ENCODE data around the gene PTPRD.

PTPRD gene

DNA sequence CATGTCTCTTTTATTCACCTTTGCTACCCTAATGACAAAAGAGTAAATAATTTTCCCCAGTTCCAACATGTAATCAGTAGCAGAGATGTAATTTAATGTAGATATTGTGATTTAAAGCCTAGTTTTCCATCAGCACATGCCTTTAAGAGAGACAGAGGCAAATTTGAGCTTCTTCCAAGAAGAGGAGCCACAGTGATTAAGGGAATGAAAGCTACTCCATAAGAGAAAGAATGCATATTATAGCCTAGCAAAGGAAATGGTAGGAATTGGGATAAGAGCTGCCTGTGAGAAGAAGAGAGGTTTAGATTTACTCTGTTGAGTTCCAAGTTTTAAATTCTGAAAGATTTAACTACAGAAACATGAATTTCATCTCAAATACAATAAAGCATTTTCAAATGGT is 2222.2 kb downstream of the PTPRD start:
- no peak for DNase-seq

DNA sequence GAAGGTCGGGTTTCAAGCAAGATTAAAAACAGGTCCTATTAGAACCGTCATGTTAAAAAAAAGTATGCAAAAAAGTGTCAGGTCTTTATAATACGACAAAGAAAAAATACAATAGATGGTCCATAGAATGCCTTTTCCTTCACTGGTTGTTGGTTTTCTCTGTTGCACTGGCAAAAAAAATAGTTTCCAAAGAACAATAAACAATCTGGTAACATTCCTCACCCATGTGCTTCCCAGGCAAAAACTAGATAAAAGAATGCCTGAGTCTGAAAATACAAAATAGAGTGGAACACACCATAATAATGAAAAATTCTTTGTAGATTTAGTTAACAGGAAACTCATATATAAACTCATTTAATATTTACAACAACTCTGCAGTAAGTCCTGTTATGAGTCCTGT is 2223.3 kb downstream of the PTPRD start:
- DNase-seq, result no peak

DNA sequence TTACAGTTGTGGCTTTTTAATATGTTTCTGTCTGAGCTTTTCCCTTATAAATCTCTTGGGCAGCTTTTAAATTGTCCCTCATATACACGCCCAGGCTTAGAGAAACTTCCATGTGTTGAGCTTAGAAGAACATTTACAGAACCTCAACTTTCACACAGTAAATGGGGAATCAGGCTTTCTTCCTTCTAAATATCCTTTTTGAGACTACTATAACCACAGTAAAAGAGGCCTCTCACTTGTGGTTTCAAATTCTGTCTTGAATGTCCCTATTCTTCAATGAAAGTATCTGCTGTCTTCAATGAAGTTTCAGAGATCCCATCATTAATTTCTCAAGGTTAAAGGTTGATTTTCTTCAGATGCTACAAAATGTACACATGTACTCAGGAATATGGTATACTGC is 2224.7 kb downstream of the PTPRD start:
- DNase-seq, result no peak

DNA sequence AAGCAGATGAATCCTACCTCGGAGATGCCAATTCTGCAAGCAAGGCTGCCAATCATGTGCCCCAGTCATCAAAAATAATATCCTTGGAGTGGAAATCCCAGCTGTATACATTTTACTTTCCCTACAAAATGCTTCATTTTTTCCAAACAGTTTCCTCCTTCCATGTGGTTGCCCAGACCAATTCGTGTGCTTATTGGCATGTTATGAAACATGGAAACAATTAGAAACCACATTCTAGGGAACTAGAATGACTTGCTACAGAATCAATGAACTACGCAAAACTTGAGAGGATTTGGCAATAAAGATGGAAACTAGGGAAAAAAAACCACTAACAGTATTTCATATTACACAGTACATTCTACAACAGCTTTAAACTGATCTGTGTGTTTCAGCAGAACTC is 2228.7 kb downstream of the PTPRD start:
- no peak for DNase-seq

DNA sequence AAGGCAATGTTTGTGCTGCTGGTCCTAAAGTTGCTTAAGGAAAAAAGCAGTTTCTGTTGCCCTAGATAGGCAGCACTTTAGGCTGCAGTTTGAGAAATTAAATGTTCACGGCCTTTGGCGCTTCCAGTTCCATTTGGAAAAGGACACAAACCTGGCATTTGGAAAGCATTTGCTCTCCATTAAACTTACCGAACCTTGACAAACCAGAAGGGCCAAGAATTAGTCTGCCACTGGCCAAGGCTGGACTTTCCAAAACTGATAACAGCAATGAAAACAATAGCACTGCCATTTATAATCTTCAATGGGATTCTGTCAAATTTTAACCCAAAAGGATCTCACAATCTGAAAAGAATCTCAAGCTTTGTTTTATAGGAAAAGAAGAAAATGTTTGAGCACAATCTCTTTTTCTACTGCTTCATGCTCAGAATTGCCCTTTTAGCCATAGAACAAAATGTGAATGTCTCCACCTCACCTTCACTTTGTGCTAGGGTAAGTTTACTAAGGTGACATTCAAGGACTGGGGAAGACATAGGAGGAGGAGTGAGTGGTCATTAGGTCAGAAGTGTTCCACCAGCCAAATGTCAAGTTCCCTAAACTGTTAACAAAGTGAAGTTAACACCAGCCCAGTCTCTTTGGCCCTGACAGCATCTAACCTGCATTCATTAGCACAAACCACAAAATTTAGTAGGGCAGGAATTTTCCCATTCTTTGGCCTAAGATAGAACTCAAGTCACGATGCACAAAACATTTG is 2229.8 kb downstream of the PTPRD start:
- no peak for DNase-seq

DNA sequence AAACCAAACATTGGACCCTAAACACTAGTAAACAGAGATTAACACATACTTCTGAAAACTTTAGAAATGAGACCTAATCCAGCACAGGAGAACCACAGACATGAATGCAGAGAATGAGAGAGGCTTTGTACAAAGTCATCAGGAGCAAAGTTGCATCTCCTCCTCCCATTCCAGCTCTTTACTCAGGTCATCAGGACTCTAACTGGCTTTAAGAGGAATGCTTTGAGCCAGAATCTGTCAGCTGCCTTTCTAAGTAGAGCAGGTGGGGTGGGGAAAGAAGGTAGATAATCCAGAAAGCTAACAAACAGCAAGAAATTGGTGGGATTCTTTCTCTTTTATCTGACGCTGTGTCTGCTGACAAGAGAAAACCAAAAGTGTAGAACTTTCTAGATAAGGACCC is 2230.5 kb downstream of the PTPRD start:
- DNase-seq, result no peak

DNA sequence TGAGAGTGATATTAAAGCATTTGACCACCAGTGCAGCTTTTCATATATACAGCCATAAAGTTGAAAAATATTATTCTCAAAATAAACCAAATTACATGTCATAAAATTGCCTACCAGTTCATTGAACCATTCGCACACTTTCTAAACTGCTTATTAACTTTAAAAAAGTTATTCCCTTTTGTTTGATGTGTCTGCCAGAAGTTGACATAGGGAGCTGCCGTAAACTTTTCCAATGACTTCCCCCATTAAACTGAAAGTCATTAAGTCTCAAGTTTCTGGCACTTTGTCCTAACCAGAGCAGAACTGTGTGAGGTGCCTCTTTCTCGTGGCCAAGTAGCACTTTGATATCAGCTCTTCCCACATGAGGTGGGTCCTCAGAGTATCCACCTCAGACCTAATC is 2231.2 kb downstream of the PTPRD start:
- DNase-seq, result no peak

DNA sequence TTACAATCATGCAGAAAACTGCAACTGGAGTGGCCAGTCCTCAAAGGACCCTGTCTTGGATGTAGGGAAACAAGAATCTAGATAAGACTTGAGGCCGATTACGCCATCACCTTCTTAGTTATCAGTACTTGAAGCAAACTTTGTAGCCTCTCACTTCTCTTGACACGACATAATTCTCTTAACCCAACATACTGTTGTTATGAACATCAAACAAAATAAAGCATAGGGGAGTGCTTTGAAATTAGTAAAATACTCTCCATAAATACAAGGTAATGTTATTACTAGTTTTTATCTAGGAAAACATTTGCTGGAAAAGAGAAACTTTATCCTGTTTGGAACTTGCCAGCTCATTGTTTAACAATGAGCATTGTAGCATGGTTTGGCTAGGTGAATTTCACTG is 2238.3 kb downstream of the PTPRD start:
- no peak for DNase-seq

DNA sequence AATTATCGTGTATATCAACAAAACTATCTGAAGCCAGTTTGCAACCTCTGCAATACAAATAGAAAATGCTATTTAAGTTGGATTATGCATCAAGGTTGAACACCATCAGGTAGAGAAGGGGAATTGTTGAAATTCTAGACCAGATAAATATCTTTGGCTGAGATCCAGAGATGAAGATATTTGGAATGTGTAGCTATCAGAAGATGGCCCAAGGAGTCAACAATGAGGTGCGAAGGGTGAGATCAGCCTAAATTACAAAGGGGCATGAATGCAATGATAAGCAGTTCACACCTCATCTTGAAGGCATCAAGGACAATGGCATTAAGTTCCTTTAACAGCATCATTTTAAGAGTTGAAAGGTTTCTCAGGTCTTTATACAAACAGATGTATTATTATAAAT is 2241.1 kb downstream of the PTPRD start:
- DNase-seq, result no peak

DNA sequence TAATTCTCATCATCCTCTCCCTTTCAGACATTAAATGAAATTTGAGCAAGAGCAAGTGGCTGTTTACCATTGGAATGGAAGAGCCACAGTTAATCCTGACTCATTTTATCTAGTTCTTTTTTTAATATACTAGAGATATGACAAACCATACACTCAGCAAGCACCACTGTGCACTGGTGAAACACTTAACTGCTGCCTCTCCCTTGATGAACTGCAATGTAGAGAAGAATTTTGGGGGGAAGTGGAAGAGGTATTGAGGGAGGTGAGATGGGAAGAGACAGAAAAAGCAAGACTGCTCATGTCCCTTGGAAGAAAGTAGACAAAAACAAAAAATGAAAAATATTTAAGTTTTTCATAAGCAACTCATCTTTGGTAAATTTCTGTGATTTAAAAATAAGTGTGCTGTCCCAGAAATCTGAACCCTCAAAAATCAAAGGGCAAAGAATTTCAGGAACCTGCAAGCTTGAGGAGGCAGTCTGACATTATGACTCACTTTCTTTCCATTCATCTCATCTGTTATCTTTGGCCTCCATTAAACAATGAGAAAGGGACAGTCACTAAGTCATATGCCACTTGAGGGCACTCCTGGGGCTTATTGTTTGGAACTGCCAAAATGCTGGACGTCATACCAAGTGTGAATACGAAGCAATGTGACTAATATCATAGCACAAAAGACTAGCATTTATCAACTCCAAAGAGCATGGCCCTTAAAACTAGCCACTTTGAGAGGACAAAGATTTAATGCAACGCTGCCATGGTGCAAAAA is 2246.5 kb downstream of the PTPRD start:
- DNase-seq, result no peak

DNA sequence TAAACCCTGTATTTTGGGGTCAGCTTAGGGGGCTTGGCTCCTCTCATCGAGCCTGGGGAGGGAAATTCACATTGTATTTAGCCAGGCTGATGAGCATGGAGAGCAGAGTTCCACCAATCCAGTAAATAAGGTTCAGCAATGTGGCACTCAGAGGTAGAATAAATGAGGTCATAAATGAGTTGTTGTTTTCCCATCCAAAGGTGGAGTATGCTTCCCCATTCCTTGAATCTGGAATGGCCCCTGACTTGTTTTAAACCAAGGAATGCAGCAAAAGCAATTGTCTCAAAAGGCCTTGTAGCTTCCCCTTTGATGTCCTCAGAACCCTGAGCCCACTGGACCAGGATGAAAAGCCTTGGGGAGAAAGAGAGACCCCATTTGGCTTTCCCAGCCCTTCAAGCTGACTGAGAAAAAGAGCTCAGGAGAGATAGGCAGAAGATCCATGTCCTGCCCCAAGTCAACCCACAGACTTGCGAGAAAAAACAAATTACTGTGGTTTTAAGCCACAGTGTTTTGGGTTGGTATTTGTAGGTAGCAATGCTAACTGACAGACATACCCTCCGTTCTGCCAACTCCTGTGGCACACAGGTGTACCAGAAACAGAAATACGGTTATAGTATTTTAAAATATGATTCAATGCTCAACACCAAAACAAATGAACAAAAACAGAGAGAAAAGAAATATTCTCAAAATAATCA is 2247.2 kb downstream of the PTPRD start:
- DNase-seq, result no peak

DNA sequence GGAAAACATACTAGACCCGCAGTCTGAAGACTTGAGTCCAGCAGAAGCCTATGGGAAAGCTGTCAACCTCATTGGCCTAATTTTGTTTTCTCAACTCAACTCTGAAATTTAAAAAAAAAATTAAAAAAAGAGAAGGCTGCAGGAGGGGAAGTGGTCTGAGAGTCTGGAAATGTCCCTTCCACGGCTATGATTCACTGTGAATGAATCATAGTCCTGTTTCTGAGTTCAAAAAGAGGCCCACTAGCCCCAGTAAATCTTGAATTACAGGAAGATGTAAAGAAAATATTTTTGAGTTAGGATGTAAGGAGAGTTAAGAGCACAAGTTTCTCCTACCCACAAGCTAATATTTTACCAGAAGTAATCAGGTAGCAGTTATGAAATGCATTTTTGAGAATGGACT is 2247.8 kb downstream of the PTPRD start:
- no peak for DNase-seq

DNA sequence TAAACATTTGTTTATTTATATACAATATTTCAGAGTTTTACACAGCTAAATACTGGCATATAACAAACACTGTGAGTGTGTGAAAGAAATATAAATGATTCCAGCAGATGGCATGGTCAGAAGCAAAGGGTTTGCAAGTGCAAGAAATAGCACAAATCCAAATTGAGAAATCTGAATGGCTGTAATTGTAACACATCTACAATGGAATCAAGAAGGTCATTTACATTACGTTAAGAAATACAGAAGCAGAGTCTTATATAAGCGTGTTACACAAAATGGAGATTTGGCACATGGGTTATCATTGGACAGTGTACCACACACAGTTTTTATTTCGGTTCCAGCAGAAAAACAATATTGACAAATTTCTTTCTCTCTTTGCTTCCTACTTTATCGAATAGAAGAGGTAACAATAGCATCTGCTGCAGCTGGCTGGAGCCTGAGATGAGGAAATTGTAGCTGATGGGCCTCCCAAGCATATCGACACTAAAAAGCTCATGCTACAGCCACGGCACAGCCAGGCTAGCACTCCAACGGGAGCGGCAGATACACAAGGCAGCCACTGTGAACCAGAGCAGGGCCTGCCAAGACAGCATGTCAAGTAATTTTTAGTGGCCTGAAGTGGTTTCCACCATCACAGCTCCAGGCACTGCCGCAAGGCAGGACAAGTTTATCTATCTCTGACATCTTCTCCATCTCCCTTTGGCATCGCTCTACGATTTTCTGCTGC is 2248.6 kb downstream of the PTPRD start:
- DNase-seq, result no peak

DNA sequence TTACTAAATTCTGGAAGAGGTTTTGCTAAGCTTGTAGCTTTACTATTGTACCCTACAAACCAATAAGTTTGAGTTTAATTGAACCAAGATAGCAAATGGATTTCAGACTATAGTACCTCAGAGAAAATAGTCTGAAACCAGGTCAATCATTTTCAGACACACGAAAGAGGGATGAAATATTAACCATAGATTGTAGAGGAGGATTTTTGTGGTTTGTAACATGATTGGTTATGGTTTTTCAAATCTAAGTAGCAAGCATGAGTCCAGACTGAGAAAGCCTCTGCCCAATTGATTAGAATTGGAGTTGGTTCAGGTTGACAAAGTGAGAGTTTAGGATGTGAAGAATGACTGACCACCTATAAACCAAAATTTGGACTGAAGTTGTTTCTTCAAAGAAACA is 2250.6 kb downstream of the PTPRD start:
- no peak for DNase-seq

DNA sequence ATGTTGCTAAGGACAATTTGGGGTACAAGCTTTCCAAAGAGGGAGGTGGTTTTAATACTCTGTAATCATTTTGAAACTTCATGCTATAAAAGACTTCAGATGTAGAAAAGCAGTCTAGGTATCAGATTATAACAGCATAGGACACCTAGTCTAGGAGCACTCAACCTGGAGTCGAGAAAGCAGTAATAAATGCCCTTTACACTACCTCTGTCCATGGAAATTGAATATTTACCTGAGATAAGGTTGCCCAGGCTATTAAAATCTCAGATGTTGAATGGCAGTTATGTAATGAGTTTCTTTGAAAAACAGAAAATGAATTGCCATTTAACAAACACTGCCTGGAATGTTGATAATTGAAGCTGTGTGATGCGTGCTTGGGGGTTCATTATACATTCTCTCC is 2251.4 kb downstream of the PTPRD start:
- no peak for DNase-seq

DNA sequence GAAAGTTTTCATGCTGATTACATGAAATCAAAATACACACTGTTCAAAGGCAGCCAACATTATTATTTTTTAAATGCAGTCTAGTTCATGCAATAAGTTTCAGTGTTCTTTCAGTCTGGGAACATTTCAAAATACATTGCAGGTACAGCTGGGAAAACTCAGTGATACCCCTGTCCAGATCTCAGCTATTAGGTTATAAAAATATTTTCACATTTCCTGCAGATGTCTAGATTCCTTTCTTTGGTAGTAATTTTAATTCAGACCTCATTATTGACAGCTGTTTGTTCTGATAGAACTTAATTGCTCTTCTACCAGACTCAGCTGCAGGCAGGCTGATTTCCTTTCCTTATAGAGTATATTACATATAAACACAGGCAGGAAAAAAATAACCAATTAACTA is 2256.4 kb downstream of the PTPRD start:
- no peak for DNase-seq

DNA sequence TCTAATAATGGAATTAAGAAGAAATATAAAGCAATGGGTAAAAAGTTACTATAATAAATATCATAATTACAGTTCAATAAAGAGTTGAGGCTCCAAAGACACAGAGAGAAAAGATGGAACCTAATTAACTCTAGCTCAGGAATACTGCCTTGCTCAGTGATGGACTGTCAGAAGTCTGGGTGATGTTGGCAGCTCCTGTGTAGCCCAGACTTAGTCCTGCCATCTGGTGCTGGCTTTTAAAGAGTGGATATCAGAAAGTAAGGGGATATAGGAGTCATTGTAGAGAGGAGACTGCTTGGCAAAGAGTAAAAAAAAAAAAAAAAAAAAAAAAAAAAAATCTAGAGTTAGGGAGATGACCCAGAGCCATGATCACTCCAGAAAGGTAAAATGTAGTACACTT is 2261.4 kb downstream of the PTPRD start:
- DNase-seq, result no peak

DNA sequence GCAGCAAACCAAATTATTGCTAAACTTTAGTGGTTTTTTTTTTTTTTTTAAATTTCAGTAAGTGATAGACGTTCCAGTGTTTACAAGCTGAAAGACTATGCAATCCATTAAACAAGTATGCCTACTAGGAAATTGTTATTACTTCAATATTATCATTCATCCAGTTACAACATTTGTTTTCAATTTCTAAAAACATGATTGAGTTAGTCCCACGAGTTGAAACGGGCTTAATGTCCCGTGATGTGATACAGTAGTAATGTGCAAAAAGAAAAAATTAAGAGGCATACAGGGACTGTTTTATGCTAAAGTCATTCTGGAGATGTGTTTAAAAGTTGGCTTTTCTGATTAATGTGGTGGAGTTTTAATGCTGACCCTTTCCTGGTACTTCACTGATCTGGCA is 2262.9 kb downstream of the PTPRD start:
- no peak for DNase-seq

DNA sequence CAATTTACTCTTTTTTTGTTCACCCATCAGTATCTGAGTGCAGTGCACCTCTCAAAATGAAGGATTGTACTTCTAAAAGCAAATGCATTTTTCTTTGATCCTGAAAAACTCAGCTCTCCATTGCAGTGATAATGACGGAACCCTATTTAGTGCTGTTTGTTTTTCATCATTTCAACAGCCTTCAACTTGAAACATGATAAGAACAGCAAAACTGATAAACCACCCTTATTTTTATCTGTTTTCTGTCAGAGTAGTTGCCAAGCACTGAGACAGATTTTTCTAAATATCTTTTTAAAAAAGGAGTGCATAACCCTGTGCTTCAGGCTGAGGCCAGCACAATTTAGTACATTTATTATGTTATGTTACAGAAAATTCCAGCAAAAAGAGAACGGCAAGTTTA is 2263.4 kb downstream of the PTPRD start:
- DNase-seq, result no peak

DNA sequence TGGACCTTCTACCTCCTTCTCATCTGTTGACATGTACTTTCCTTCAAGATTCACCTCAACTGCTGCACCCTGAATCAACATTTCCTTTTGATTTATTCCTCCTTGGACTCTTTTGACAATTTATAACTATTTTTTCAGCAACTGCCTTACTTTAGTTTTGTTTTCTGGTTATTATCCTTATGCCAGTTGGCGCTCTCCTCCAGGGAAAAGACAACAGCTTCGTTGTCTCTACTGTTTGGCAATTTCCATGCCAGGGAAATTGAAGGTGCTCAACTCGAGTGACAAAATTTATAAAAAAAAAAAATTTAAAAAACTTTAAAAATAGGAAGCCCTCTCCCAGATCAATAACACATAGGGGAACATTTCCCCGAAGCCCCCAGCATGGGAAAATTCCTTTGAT is 2264.0 kb downstream of the PTPRD start:
- DNase-seq, result no peak

DNA sequence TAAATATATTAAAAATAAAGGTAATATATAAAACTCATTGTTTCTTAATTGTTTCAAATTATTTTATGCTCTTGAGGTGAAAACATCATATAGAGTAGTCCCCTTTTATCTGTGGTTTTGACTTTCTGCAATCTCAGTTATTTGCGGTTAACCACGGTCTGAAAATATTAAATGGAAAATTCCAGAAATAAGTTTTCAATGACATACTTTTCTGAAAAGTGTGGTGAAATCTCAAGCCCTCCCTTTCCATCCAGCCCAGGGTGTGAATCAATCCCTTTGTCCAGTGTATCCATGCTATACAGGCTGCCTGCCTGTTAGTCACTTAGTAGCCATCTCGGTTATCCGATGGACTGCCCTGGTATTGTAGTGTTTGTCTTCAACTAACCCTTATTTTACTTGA is 2266.5 kb downstream of the PTPRD start:
- DNase-seq, result no peak

DNA sequence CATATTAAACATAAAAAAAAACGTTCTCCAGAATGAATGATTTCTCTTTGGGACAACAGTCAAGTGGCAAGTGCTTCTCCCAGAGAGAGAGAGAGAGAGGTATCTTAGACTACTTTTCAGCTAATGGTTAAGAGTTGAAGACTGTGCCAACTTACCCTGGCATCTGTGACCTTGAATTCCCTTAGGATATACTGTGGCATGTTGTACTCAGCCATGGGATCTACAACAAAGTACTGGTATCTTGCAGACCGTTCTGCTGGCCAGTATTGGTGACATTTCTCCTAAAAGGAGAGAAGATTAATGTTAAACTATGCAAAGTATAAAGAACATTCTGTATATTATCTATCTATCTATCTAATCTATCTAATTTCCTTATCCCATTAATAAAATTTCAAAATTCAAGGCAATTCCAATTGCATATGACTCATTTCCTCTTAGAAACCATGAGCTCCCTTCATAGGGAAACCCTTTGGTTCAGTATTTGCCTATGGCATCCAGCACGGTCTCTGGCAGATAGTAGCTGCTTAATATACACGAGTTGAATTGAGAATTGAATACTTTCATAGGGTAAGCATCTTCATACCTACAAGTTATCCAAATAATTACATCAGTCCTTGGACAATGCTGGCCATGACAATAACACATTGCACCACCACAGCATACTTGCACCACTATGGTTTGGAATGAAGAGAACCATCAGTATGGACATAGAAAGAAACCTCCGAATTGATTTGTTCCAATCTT is 2273.9 kb downstream of the PTPRD start:
- DNase-seq, result no peak
